ENCODE measurements around the gene MACROD2.
A peak's percentile ranks its signal among the peaks of the same experiment; 100 is the strongest.

The MACROD2 gene

GRCh38 chr20:14707026-14707680, 711.8 kb downstream of the MACROD2 start:
- H3K27ac ChIP-seq: no peak overlapping the region
- no peak for TF ChIP-seq ZFX (IDR thresholded peaks at IDR 0.05; ENCODE audit: borderline replicate concordance)
- no peak for TF ChIP-seq CTCF (IDR thresholded peaks at IDR 0.05)

- TF ChIP-seq CTCF (IDR thresholded peaks at IDR 0.05) (no peak), ZFX (IDR thresholded peaks at IDR 0.05; ENCODE audit: borderline replicate concordance) (no peak)
- peak overlapping the region; percentile 24; the same call in 1 of the 2 replicates for H3K27ac ChIP-seq
Observed at GRCh38 chr20:14707865-14708596, 712.7 kb downstream of the MACROD2 start.

GRCh38 chr20:14709439-14709838, 714.1 kb downstream of the MACROD2 start:
- no peak for TF ChIP-seq ZFX (IDR thresholded peaks at IDR 0.05; ENCODE audit: borderline replicate concordance)
- TF ChIP-seq CTCF (IDR thresholded peaks at IDR 0.05): no peak
- no peak overlapping the region for H3K27ac ChIP-seq

- H3K27ac ChIP-seq: no peak overlapping the region
- TF ChIP-seq CTCF (IDR thresholded peaks at IDR 0.05): no peak
- TF ChIP-seq ZFX (IDR thresholded peaks at IDR 0.05; ENCODE audit: borderline replicate concordance): no peak
Observed at GRCh38 chr20:14710951-14711350, 715.6 kb downstream of the MACROD2 start.

GRCh38 chr20:14711652-14712051, 716.3 kb downstream of the MACROD2 start:
- peak overlapping the region; percentile 8; the same call in 1 of the 2 replicates for H3K27ac ChIP-seq
- TF ChIP-seq ZFX (IDR thresholded peaks at IDR 0.05; ENCODE audit: borderline replicate concordance): no peak
- TF ChIP-seq CTCF (IDR thresholded peaks at IDR 0.05): no peak

GRCh38 chr20:14712302-14712739, 717.0 kb downstream of the MACROD2 start:
- peak overlapping the region; percentile 8; the same call in 1 of the 2 replicates for H3K27ac ChIP-seq
- TF ChIP-seq ZFX (IDR thresholded peaks at IDR 0.05; ENCODE audit: borderline replicate concordance) (no peak), CTCF (IDR thresholded peaks at IDR 0.05) (no peak)

- H3K27ac ChIP-seq: no peak overlapping the region
- no peak for TF ChIP-seq ZFX (IDR thresholded peaks at IDR 0.05; ENCODE audit: borderline replicate concordance)
- no peak for TF ChIP-seq CTCF (IDR thresholded peaks at IDR 0.05)
Observed at GRCh38 chr20:14715400-14715799, 720.1 kb downstream of the MACROD2 start.
